GM21825 (cell line): ENCODE data around the gene ATP5F1E.

Source experiments
- ATAC-seq: cut with Tn5 transposase; IDR thresholded peaks from one replicate; pipeline ENCODE4 v1.9.1; 2021; ENCODE audit warnings: mild to moderate bottlenecking, moderate library complexity; ENCODE audit not compliant: unreplicated experiment

Gene ATP5F1E

GRCh38 chr20:59006864-59007664 lies 25.1 kb downstream of the ATP5F1E start, which contains the start of gene CTSZ:
Gene CTSZ, minus strand, starts transcription at chr20:59007254. Its CDS starts 126 bp downstream, at chr20:59007128.
- peak; percentile 21 for ATAC-seq

GRCh38 chr20:59006167-59006863 lies 25.8 kb downstream of the ATP5F1E start:
- no peak for ATAC-seq

GRCh38 chr20:59005523-59006166 lies 26.5 kb downstream of the ATP5F1E start:
- ATAC-seq, result no peak

- ATAC-seq, result peak; percentile 54
Observed at GRCh38 chr20:59004763-59005522, 27.2 kb downstream of the ATP5F1E start.

GRCh38 chr20:59004493-59004762 lies 27.7 kb downstream of the ATP5F1E start:
- ATAC-seq, result no peak

GRCh38 chr20:59003836-59004492 lies 28.2 kb downstream of the ATP5F1E start:
- ATAC-seq, result no peak

- ATAC-seq, result no peak
Observed at GRCh38 chr20:59002874-59003399, 29.2 kb downstream of the ATP5F1E start.

- no peak for ATAC-seq
Observed at GRCh38 chr20:59002388-59002787, 29.7 kb downstream of the ATP5F1E start.

GRCh38 chr20:59001449-59002171 lies 30.5 kb downstream of the ATP5F1E start:
- ATAC-seq, result no peak

GRCh38 chr20:59001068-59001448 lies 31.1 kb downstream of the ATP5F1E start:
- ATAC-seq, result no peak

GRCh38 chr20:59000326-59000725 lies 31.8 kb downstream of the ATP5F1E start:
- no peak for ATAC-seq

GRCh38 chr20:58998656-58999055 lies 33.5 kb downstream of the ATP5F1E start:
- ATAC-seq, result no peak

GRCh38 chr20:58997141-58997770 lies 34.9 kb downstream of the ATP5F1E start:
- no peak for ATAC-seq

- ATAC-seq, result no peak
Observed at GRCh38 chr20:58996226-58996611, 35.9 kb downstream of the ATP5F1E start.

- ATAC-seq, result no peak
Observed at GRCh38 chr20:58995461-58996225, 36.5 kb downstream of the ATP5F1E start.

- no peak for ATAC-seq
Observed at GRCh38 chr20:58994390-58995159, 37.6 kb downstream of the ATP5F1E start.

GRCh38 chr20:58993332-58994248 lies 38.5 kb downstream of the ATP5F1E start:
- ATAC-seq, result no peak
